Anterior cingulate cortex (tissue), 58 donors: ENCODE data around the gene KCNN2.

Experiments used
- DNase-seq, 58 donors: peaks; one replicate each; lab custom pipeline; 2025; lab: John Stamatoyannopoulos, UW

The KCNN2 gene

GRCh38 chr5:114361724-114362196, at the start of gene KCNN2:
KCNN2 (plus strand) TSS chr5:114362070; CDS start chr5:114362140, 70 bp downstream.
- DNase-seq: peak; percentile 53 to 97 (median 88)

GRCh38 chr5:114312658-114313057, 49.2 kb upstream of the KCNN2 start:
- no peak for DNase-seq

GRCh38 chr5:114314061-114314460, 47.8 kb upstream of the KCNN2 start:
- no peak for DNase-seq

- no peak for DNase-seq
These were observed 45.7 kb upstream of the KCNN2 start for GRCh38 chr5:114316167-114316566.

GRCh38 chr5:114317751-114318150, 44.1 kb upstream of the KCNN2 start:
- DNase-seq: no peak

GRCh38 chr5:114319236-114319635, 42.6 kb upstream of the KCNN2 start:
- no peak for DNase-seq

GRCh38 chr5:114319821-114320220, 42.0 kb upstream of the KCNN2 start:
- no peak for DNase-seq

GRCh38 chr5:114324282-114324681, 37.6 kb upstream of the KCNN2 start:
- DNase-seq: no peak

- DNase-seq: no peak
These were observed 36.3 kb upstream of the KCNN2 start for GRCh38 chr5:114325541-114325940.

- DNase-seq: no peak
These were observed 34.4 kb upstream of the KCNN2 start for GRCh38 chr5:114327474-114327873.

- no peak for DNase-seq
These were observed 33.9 kb upstream of the KCNN2 start for GRCh38 chr5:114327987-114328386.

- no peak for DNase-seq
These were observed 30.8 kb upstream of the KCNN2 start for GRCh38 chr5:114330916-114331531.

GRCh38 chr5:114332493-114332892, 29.4 kb upstream of the KCNN2 start:
- no peak for DNase-seq

- no peak for DNase-seq
These were observed 28.9 kb upstream of the KCNN2 start for GRCh38 chr5:114332925-114333324.

- DNase-seq: no peak
These were observed 26.5 kb upstream of the KCNN2 start for GRCh38 chr5:114335391-114335790.

- no peak for DNase-seq
These were observed 22.8 kb upstream of the KCNN2 start for GRCh38 chr5:114339108-114339507.

GRCh38 chr5:114346181-114346580, 15.7 kb upstream of the KCNN2 start:
- no peak for DNase-seq

GRCh38 chr5:114355086-114355830, 6.6 kb upstream of the KCNN2 start:
- DNase-seq: no peak

- no peak for DNase-seq
These were observed 3.5 kb upstream of the KCNN2 start for GRCh38 chr5:114358329-114358728.

GRCh38 chr5:114360357-114360756, 1.5 kb upstream of the KCNN2 start:
- no peak for DNase-seq

GRCh38 chr5:114360816-114361723, 800 bp upstream of the KCNN2 start:
- DNase-seq: peak in 52 of 58 donors; percentile 18 to 76 (median 55)
